ENCODE data around the gene TSPAN5. TPM values are rescaled to one million over a fixed set of nuclear protein-coding genes. Genes with fewer than 3 reads are reported as not detected.

Gene TSPAN5
- total and polyA plus RNA-seq, 9 of the 15 experiments (the other 6 are each of a cell fraction or from before 2014, with no cell fraction given) = 0.58 to 6.6 (median 0.73) TPM

- Histone ChIP-seq H3K4me2 (ENCODE audit: insufficient read depth, low read length) (no peak overlapping the region), H3K79me2 (ENCODE audit: control insufficient read depth, insufficient read depth, low read length) (no peaks in the 10 kb centered on the region), H3K4me3 (no peak overlapping the region), H4K20me1 (replicated peaks; ENCODE audit: control insufficient read depth, insufficient read depth, low read length) (no peaks in the 10 kb centered on the region), H3K27me3 (ENCODE audit: control insufficient read depth in 2 of 2, insufficient read depth in 2 of 2, low read length in 2 of 2) (no peaks in the 10 kb centered on the region), H3K27ac (ENCODE audit: extremely low read depth, low read depth, low read length) (no peak overlapping the region), H3K4me1 (replicated peaks in 1 of 2; ENCODE audit: control insufficient read depth in 2 of 2, insufficient read depth in 2 of 2, low read length in 2 of 2) (no peaks in the 10 kb centered on the region; a peak in 3 of 5 replicates), H2AFZ (ENCODE audit: low read depth, low read length) (no peak overlapping the region), H3K9ac (ENCODE audit: insufficient read depth in 1 of 2, low read depth in 2 of 2, low read length in 2 of 2) (no peak overlapping the region), H3K9me1 (ENCODE audit: control insufficient read depth, insufficient read depth, low read length) (no peaks in the 10 kb centered on the region), H3K9me3 (replicated peaks; ENCODE audit: control insufficient read depth, insufficient read depth, low read depth, low read length) (no peaks in the 10 kb centered on the region), H3K36me3 (ENCODE audit: control insufficient read depth, insufficient read depth, low read length) (no peaks in the 10 kb centered on the region)
- ChIA-PET CTCF (ENCODE audit: low intra/inter-chr PET ratio) (no interaction called here), POLR2A (no interaction called here)
- intact Hi-C loops (cut with micrococcal nuclease) (no loop called here), in situ Hi-C loops (cut with MboI) (loop anchor here (25.0 kb wide), 1 partner anchor 939 kb away; no protein-coding TSS in a partner anchor)
- ATAC-seq (no peak), DNase-seq (ENCODE audit: extremely low read depth in 1 of 4, low spot score in 3 of 4) (no peak), FAIRE-seq (no peak)
- no TSS peak for BruUV-seq (replicated peaks)
- 66% methylated on average over 5 of the region's 5 CpGs for WGBS (ENCODE audit: insufficient coverage, low coverage, missing lambda C conversion rate)
- TF ChIP-seq ZNF175 (CRISPR knock-in tag; IDR thresholded peaks at IDR 0.05; ENCODE audit: low read depth) = no peak
- no peak for TF ChIP-seq BACH1 (tag; IDR thresholded peaks at IDR 0.05)
- TF ChIP-seq ZNF12 (CRISPR knock-in tag; IDR thresholded peaks at IDR 0.05) = no peak
- TF ChIP-seq ZNF79 (CRISPR knock-in tag; IDR thresholded peaks at IDR 0.05; ENCODE audit: low read depth) = no peak
- TF ChIP-seq ZNF668 (CRISPR knock-in tag; IDR thresholded peaks at IDR 0.05) = no peak
- TF ChIP-seq EP300 (IDR thresholded peaks at IDR 0.05; ENCODE audit: low read length) = no peak
- TF ChIP-seq MAFK (IDR thresholded peaks at IDR 0.05; ENCODE audit: low read length) = peak; percentile 29; the same call in 1 of the 2 replicates
- TF ChIP-seq, protein P1, sequence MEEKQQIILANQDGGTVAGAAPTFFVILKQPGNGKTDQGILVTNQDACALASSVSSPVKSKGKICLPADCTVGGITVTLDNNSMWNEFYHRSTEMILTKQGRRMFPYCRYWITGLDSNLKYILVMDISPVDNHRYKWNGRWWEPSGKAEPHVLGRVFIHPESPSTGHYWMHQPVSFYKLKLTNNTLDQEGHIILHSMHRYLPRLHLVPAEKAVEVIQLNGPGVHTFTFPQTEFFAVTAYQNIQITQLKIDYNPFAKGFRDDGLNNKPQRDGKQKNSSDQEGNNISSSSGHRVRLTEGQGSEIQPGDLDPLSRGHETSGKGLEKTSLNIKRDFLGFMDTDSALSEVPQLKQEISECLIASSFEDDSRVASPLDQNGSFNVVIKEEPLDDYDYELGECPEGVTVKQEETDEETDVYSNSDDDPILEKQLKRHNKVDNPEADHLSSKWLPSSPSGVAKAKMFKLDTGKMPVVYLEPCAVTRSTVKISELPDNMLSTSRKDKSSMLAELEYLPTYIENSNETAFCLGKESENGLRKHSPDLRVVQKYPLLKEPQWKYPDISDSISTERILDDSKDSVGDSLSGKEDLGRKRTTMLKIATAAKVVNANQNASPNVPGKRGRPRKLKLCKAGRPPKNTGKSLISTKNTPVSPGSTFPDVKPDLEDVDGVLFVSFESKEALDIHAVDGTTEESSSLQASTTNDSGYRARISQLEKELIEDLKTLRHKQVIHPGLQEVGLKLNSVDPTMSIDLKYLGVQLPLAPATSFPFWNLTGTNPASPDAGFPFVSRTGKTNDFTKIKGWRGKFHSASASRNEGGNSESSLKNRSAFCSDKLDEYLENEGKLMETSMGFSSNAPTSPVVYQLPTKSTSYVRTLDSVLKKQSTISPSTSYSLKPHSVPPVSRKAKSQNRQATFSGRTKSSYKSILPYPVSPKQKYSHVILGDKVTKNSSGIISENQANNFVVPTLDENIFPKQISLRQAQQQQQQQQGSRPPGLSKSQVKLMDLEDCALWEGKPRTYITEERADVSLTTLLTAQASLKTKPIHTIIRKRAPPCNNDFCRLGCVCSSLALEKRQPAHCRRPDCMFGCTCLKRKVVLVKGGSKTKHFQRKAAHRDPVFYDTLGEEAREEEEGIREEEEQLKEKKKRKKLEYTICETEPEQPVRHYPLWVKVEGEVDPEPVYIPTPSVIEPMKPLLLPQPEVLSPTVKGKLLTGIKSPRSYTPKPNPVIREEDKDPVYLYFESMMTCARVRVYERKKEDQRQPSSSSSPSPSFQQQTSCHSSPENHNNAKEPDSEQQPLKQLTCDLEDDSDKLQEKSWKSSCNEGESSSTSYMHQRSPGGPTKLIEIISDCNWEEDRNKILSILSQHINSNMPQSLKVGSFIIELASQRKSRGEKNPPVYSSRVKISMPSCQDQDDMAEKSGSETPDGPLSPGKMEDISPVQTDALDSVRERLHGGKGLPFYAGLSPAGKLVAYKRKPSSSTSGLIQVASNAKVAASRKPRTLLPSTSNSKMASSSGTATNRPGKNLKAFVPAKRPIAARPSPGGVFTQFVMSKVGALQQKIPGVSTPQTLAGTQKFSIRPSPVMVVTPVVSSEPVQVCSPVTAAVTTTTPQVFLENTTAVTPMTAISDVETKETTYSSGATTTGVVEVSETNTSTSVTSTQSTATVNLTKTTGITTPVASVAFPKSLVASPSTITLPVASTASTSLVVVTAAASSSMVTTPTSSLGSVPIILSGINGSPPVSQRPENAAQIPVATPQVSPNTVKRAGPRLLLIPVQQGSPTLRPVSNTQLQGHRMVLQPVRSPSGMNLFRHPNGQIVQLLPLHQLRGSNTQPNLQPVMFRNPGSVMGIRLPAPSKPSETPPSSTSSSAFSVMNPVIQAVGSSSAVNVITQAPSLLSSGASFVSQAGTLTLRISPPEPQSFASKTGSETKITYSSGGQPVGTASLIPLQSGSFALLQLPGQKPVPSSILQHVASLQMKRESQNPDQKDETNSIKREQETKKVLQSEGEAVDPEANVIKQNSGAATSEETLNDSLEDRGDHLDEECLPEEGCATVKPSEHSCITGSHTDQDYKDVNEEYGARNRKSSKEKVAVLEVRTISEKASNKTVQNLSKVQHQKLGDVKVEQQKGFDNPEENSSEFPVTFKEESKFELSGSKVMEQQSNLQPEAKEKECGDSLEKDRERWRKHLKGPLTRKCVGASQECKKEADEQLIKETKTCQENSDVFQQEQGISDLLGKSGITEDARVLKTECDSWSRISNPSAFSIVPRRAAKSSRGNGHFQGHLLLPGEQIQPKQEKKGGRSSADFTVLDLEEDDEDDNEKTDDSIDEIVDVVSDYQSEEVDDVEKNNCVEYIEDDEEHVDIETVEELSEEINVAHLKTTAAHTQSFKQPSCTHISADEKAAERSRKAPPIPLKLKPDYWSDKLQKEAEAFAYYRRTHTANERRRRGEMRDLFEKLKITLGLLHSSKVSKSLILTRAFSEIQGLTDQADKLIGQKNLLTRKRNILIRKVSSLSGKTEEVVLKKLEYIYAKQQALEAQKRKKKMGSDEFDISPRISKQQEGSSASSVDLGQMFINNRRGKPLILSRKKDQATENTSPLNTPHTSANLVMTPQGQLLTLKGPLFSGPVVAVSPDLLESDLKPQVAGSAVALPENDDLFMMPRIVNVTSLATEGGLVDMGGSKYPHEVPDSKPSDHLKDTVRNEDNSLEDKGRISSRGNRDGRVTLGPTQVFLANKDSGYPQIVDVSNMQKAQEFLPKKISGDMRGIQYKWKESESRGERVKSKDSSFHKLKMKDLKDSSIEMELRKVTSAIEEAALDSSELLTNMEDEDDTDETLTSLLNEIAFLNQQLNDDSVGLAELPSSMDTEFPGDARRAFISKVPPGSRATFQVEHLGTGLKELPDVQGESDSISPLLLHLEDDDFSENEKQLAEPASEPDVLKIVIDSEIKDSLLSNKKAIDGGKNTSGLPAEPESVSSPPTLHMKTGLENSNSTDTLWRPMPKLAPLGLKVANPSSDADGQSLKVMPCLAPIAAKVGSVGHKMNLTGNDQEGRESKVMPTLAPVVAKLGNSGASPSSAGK (IDR thresholded peaks at IDR 0.05) = no peak
- peak; percentile 56 for TF ChIP-seq NFE2 (IDR thresholded peaks at IDR 0.05; ENCODE audit: low read depth)
- no peak for TF ChIP-seq NBN (IDR thresholded peaks at IDR 0.05; ENCODE audit: low read depth)
- no peak for TF ChIP-seq TCFL5 (CRISPR knock-in tag; conservative IDR thresholded peaks at IDR 0.05)
- peak; percentile 49; the same call in 1 of the 2 replicates for TF ChIP-seq CEBPB (tag; IDR thresholded peaks at IDR 0.05)
- TF ChIP-seq MAFG (tag; conservative IDR thresholded peaks at IDR 0.05) = peak; percentile 83
- no peak for TF ChIP-seq TEAD1 (CRISPR knock-in tag; IDR thresholded peaks at IDR 0.05)
Observed at GRCh38 chr4:98473046-98473445, 185.4 kb downstream of the TSPAN5 start.

Measured in K562 (cell line).